T-helper 2 cell treated with Interferon-gamma antibody and Interleukin-4, amounts not matched to agents 100 ng/mL and 5 ng/mL, for 36 hours (primary cell): ENCODE measurements around the gene ARMC9. TPM values are rescaled to one million over a fixed set of nuclear protein-coding genes. Genes with fewer than 3 reads are reported as not detected.

Source experiments
- intact Hi-C: fragments of 100-400 bp; cut with micrococcal nuclease; formaldehyde crosslinking; loops from one replicate; pipeline ENCODE4 v1.15.1; 2023
- total RNA-seq: library from RNA; stranded (reverse); gene quantifications from 2 replicates; pipeline ENCODE4 v1.2.3, GENCODE V29; 2022

Gene ARMC9
- total RNA-seq, 1 donor from 2014 or later, result 0.50 TPM

DNA sequence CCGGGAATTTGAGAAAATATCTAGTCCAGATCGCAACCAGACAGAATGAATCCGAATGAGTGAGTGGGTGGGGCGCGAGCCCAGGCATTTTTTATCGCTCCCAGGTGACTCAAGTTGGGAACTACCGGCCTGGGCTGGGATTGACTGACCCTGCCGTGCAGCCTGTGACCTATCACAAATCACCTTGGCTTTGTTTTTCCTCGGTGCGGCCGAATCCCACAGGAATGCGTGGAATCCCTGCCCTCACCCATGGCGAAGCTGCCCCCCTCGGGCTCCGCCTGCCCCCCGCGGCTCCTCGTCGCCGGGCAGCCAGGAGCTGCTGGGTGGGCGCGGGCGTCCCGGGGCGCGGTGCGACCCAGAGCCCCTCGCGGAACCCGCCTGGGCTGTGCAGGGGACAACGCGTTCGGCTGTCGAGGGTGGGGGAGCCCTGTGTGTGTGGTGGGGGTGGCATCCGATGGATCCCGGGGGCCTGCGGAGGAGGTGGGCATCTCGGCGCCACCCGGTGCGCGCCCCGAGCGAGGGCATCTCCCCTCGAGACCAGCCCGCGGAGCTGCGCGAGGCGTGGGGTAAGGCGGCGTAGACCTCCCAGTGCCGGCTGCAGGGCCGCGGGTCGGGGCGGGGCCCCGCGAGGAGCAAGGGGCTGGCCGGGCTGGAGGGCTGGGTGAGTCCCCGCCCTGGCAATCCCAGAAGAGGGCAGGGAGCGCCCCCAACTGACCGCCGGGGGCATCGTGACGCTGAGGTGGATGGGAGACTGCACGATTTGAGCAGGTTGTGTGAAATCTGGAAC is 213.6 kb downstream of the ARMC9 start:
- intact Hi-C loops, result loop anchor here (5.0 kb wide), 1 partner anchor 185 kb away; no protein-coding TSS in a partner anchor

- intact Hi-C loops, result loop anchor here (5.0 kb wide), 1 partner anchor 185 kb away; no protein-coding TSS in a partner anchor
These were observed 214.2 kb downstream of the ARMC9 start for GRCh38 chr2:231412618-231412963.

DNA sequence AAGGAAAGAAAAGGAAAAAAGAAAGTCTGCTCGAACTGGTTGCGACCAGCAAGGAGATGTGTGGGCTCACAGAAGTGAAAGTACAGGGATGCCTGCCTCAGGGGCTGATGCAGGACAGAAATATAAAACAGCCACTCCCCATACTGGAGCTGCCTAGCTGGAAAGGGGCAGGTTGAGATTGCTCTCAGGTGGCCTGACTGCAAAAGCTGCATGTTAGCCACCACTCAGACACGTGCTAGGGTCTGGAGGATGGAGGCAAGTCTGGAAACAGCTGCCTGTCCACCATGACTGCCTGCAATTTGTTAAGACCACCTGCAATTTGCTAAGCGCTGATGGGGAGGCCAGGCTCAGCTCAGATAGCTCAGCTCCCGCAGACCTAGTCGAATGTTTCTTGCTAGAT is 215.0 kb downstream of the ARMC9 start:
- intact Hi-C loops, result loop anchor here (5.0 kb wide), 1 partner anchor 186 kb away; no protein-coding TSS in a partner anchor

DNA sequence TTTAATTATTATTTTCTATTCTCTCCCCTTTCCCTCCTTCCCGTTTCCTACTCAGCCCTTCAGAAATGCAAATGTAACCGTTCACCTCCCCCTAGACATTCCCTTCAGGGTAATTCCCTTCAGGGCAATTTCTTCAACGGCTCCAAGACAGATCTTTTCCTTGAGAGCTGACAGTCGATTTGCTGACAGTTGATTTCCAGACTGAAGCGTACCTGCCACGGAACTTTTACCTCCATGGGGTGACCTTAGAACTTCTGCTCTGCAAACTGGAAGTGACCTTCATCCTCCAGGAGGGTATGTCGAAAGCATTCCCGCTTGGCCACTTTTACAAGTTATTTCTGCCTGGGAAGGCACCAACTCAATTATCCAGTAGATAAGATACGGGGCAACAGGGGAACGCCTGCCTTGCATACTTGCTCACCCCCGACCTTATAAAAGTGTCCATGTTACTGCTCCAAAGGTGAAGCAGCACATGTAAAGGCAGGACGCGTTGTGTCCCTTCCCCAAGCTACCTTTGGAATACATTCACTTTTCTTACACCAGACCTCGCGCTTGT is 215.6 kb downstream of the ARMC9 start:
- intact Hi-C loops, result loop anchor here (5.0 kb wide), 1 partner anchor 187 kb away; no protein-coding TSS in a partner anchor

DNA sequence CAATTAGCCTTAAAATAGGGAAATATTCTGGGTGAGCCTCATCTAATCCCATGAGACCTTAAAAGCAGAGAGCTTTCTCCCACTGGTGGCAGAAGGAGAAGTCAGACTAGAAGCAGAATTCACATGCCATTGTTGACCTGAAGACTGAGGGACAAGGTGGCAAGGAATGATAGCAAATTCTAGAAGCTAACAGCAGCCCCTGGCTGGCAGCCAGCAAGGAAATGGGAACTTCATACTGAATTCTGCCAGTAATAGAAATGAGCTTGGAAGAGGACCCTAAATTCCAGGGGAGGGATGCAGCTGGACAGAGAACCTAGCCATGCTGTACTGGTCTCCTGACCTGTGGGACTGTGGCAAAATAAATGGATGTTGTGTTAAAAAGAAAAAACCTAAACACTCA is 216.6 kb downstream of the ARMC9 start:
- intact Hi-C loops, result no loop called here

- intact Hi-C loops, result no loop called here
These were observed 220.6 kb downstream of the ARMC9 start for GRCh38 chr2:231418820-231419640.

- intact Hi-C loops, result no loop called here
These were observed 222.7 kb downstream of the ARMC9 start for GRCh38 chr2:231421051-231421580.

DNA sequence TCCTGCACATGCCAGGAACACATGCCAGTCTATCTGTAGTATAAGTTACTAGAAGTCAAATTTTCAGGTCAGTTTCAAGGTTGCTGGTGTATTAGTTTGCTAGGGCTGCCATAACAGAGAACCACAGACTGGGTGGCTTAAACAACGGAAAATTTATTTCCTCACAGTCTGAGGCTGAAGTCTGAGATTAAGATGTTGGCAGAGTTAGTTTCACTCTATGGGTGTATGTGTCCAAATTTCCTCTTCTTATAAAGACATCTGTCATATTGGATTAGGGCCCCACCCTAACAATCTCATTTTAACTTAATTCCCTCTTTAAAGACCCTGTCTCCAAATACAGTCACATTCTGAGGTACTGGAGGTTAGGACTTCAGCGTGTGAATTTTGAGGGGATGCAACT is 223.6 kb downstream of the ARMC9 start:
- intact Hi-C loops, result no loop called here

- intact Hi-C loops, result no loop called here
These were observed 224.7 kb downstream of the ARMC9 start for GRCh38 chr2:231423176-231423575.

Other genes starting within 250 kb of the ARMC9 start
- not detected in 2 replicates for gene SPATA3, start 202.5 kb upstream of the ARMC9 start, total RNA-seq
- 0.07 TPM in 1 of 2 replicates, not detected in the other for gene C2orf72, start 161.1 kb upstream of the ARMC9 start, total RNA-seq
- gene PSMD1, start 141.8 kb upstream of the ARMC9 start, total RNA-seq, result 122 and 129 TPM in 2 replicates
- gene HTR2B, start 73.6 kb upstream of the ARMC9 start, total RNA-seq, result 1.2 and 1.3 TPM in 2 replicates
- not detected in 2 replicates for gene B3GNT7, start 197.1 kb downstream of the ARMC9 start, total RNA-seq